Breast epithelium (tissue), 4 donors: ENCODE data around the gene SLC6A1. TPM values are rescaled to one million over a fixed set of nuclear protein-coding genes. Genes with fewer than 3 reads are reported as not detected.
"Not testable (repeated sequence)": the region's sequence is repeated elsewhere in the genome, so short reads cannot be mapped to it uniquely, and the experiment has no call there.

Source experiments
- DNase-seq, 2 donors: peaks; one replicate each; pipeline ENCODE4 v3.0.0-alpha.2; 2019; ENCODE audit warnings: low spot score in 2 of 2
- H3K27ac ChIP-seq, 2 donors: fragments of 200-600 bp; sonication (generic) in 1 of 2; one replicate each; pipeline ENCODE4 v1.5.1; 2016 to 2019; ENCODE audit warnings: mild to moderate bottlenecking in 1 of 2
- H3K27me3 ChIP-seq, 2 donors: fragments of 200-600 bp; sonication (generic) in 1 of 2; one replicate each; pipeline versions ENCODE4 v1.5.1 to v1.6.0; 2017 to 2019; ENCODE audit warnings: control low read depth in 1 of 2, mild to moderate bottlenecking in 1 of 2
- H3K36me3 ChIP-seq: fragments of 200-600 bp; one replicate; pipeline ENCODE4 v1.5.1; 2019
- H3K4me1 ChIP-seq, 2 donors: fragments of 200-600 bp; sonication (generic); one replicate each; pipeline ENCODE4 v1.5.1; 2016 to 2019; ENCODE audit warnings: control low read depth in 1 of 2
- H3K4me3 ChIP-seq, 3 donors: fragments of 200-600 bp; sonication (generic); 1 replicate in 2 of 3; 2 replicates in 1 of 3; pipeline ENCODE4 v1.5.1; 2016 to 2019; ENCODE audit warnings: mild to moderate bottlenecking in 3 of 3, moderate library complexity in 2 of 3
- H3K9me3 ChIP-seq, 2 donors: fragments of 200-600 bp; sonication (generic) in 1 of 2; one replicate each; pipeline ENCODE4 v1.5.1; 2016 to 2019; ENCODE audit warnings: control low read depth in 1 of 2
- CTCF ChIP-seq, 3 donors: fragments of 450-650 bp; IDR thresholded peaks; one replicate each; pipeline ENCODE4 v1.5.1; 2016 to 2017; ENCODE audit warnings: antibody characterized with exemption in 3 of 3, mild to moderate bottlenecking in 3 of 3, moderate library complexity in 3 of 3
- POLR2A ChIP-seq: fragments of 450-650 bp; IDR thresholded peaks from one replicate; pipeline ENCODE4 v1.6.1; 2016; ENCODE audit warnings: antibody characterized with exemption, mild to moderate bottlenecking, moderate library complexity
- POLR2AphosphoS5 ChIP-seq, 3 donors: sonication (generic); formaldehyde crosslinking; IDR thresholded peaks; one replicate each; pipeline ENCODE4 v1.6.1; 2017; ENCODE audit warnings: antibody characterized with exemption in 3 of 3
- intact Hi-C: fragments of 100-400 bp; cut with DNase I; formaldehyde crosslinking; loops from one replicate; pipeline ENCODE4 v1.15.1; 2023; ENCODE audit warnings: low total_unique reads
- total RNA-seq, 3 donors: library from RNA; depleted of rRNA; stranded (reverse); fragments of >200 nt; gene quantifications; one replicate each; pipeline ENCODE4 v1.1.0, GENCODE V29; 2016

Gene SLC6A1
- total RNA-seq, 3 donors from 2014 or later, result under 0.01 to 0.32 (median 0.29) TPM

- Histone ChIP-seq H3K27ac (no peak overlapping the region), H3K27me3 (peaks cover 0 to 11% of the 10 kb centered on the region in 2 donors)
- intact Hi-C loops, result loop anchor here (10.0 kb wide), 1 partner anchor 118 kb away; no protein-coding TSS in a partner anchor
Observed at GRCh38 chr3:11062704-11063103, 70.2 kb downstream of the SLC6A1 start.

GRCh38 chr3:11071096-11071755 lies 78.7 kb downstream of the SLC6A1 start:
- no peak overlapping the region for H3K27ac ChIP-seq
- no peaks in the 10 kb centered on the region for H3K4me1 ChIP-seq
- no peaks in the 10 kb centered on the region for H3K27me3 ChIP-seq
- DNase-seq, result no peak
- no peak overlapping the region for H3K4me3 ChIP-seq
- intact Hi-C loops, result no loop called here
- TF ChIP-seq POLR2A, result no peak
- TF ChIP-seq POLR2AphosphoS5 (IDR thresholded peaks at IDR 0.05), result no peak
- TF ChIP-seq CTCF (IDR thresholded peaks at IDR 0.05), result no peak
- H3K36me3 ChIP-seq, result no peaks in the 10 kb centered on the region
- peaks cover 10 to 18% of the 10 kb centered on the region in 2 donors for H3K9me3 ChIP-seq

More at GRCh38 chr3:11062704-11063103, 70.2 kb downstream of the SLC6A1 start:
- Histone ChIP-seq H3K36me3 (no peaks in the 10 kb centered on the region), H3K9me3 (peaks cover 4 to 5% of the 10 kb centered on the region in 2 donors), H3K4me1 (peaks cover 0 to 3% of the 10 kb centered on the region in 2 donors), H3K4me3 (no peak overlapping the region)
- TF ChIP-seq POLR2AphosphoS5 (IDR thresholded peaks at IDR 0.05) (no peak), POLR2A (no peak)
- no peak for DNase-seq

GRCh38 chr3:11072631-11073030 lies 80.1 kb downstream of the SLC6A1 start:
- no peaks in the 10 kb centered on the region for H3K4me1 ChIP-seq
- H3K9me3 ChIP-seq, result peaks cover 7 to 17% of the 10 kb centered on the region in 2 donors
- no peak overlapping the region for H3K27ac ChIP-seq
- TF ChIP-seq POLR2A (no peak), POLR2AphosphoS5 (IDR thresholded peaks at IDR 0.05) (no peak), CTCF (IDR thresholded peaks at IDR 0.05) (no peak)
- H3K36me3 ChIP-seq, result no peaks in the 10 kb centered on the region
- no peak overlapping the region for H3K4me3 ChIP-seq
- H3K27me3 ChIP-seq, result no peaks in the 10 kb centered on the region
- no peak for DNase-seq
- intact Hi-C loops, result no loop called here

- intact Hi-C loops, result no loop called here
- H3K27ac ChIP-seq, result no peak overlapping the region
- H3K9me3 ChIP-seq, result peaks cover 0 to 13% of the 10 kb centered on the region in 2 donors
- H3K36me3 ChIP-seq, result no peaks in the 10 kb centered on the region
- DNase-seq, result no peak
- no peaks in the 10 kb centered on the region for H3K27me3 ChIP-seq
- H3K4me3 ChIP-seq, result no peak overlapping the region
- no peak for TF ChIP-seq POLR2AphosphoS5 (IDR thresholded peaks at IDR 0.05)
- no peak for TF ChIP-seq POLR2A
- TF ChIP-seq CTCF (IDR thresholded peaks at IDR 0.05), result no peak
- no peaks in the 10 kb centered on the region for H3K4me1 ChIP-seq
Observed at GRCh38 chr3:11074011-11074410, 81.5 kb downstream of the SLC6A1 start.

- Histone ChIP-seq H3K4me3 (no peak overlapping the region), H3K27me3 (no peaks in the 10 kb centered on the region), H3K36me3 (no peaks in the 10 kb centered on the region), H3K4me1 (no peaks in the 10 kb centered on the region), H3K27ac (no peak overlapping the region), H3K9me3 (peaks cover 0 to 13% of the 10 kb centered on the region in 2 donors)
- intact Hi-C loops, result no loop called here
- no peak for DNase-seq
- TF ChIP-seq POLR2AphosphoS5 (IDR thresholded peaks at IDR 0.05) (no peak), CTCF (IDR thresholded peaks at IDR 0.05) (no peak), POLR2A (no peak)
Observed at GRCh38 chr3:11074451-11074850, 81.9 kb downstream of the SLC6A1 start.

- H3K4me1 ChIP-seq, DNase-seq, H3K36me3 ChIP-seq, H3K27me3 ChIP-seq, H3K4me3 ChIP-seq, intact Hi-C loops, H3K27ac ChIP-seq: not testable (repeated sequence)
- peaks cover 0 to 13% of the 10 kb centered on the region in 2 donors for H3K9me3 ChIP-seq
Observed at GRCh38 chr3:11075122-11075521, 82.6 kb downstream of the SLC6A1 start.
